ENCODE data around the gene ATRNL1. TPM values are rescaled to one million over a fixed set of nuclear protein-coding genes. Genes with fewer than 3 reads are reported as not detected.
"Not testable (repeated sequence)": the region's sequence is repeated elsewhere in the genome, so short reads cannot be mapped to it uniquely, and the experiment has no call there.

Gene ATRNL1
- total RNA-seq, 1 donor from 2014 or later: 0.93 TPM

GRCh38 chr10:115827231-115828009 is 734.3 kb downstream of the ATRNL1 start:
- TF ChIP-seq CTCF (IDR thresholded peaks at IDR 0.05): no peak
- intact Hi-C loops (cut with DNase I): no loop called here
- peak; percentile 34 for ATAC-seq
- no peak for DNase-seq
- Histone ChIP-seq H3K36me3 (no peaks in the 10 kb centered on the region), H3K4me1 (no peaks in the 10 kb centered on the region), H3K27me3 (no peaks in the 10 kb centered on the region), H3K9me3 (no peaks in the 10 kb centered on the region), H3K4me3 (no peak overlapping the region), H3K27ac (no peak overlapping the region)

- H3K36me3 ChIP-seq; H3K27ac ChIP-seq; ATAC-seq; H3K4me1 ChIP-seq; H3K4me3 ChIP-seq; intact Hi-C loops (cut with DNase I); H3K9me3 ChIP-seq; H3K27me3 ChIP-seq; DNase-seq: not testable (repeated sequence)
Measured at GRCh38 chr10:115828182-115828581, 735.0 kb downstream of the ATRNL1 start.

- ATAC-seq: no peak
- intact Hi-C loops (cut with DNase I): no loop called here
- H3K4me3 ChIP-seq: no peak overlapping the region
Measured at GRCh38 chr10:115829521-115830205, 736.5 kb downstream of the ATRNL1 start.

GRCh38 chr10:115830265-115830970 is 737.3 kb downstream of the ATRNL1 start:
- H3K4me3 ChIP-seq: no peak overlapping the region
- no peak overlapping the region for H3K27ac ChIP-seq
- TF ChIP-seq CTCF (IDR thresholded peaks at IDR 0.05): no peak
- H3K9me3 ChIP-seq: no peaks in the 10 kb centered on the region
- ATAC-seq (no peak), DNase-seq (no peak)
- no peaks in the 10 kb centered on the region for H3K27me3 ChIP-seq
- intact Hi-C loops (cut with DNase I): no loop called here
- H3K36me3 ChIP-seq: no peaks in the 10 kb centered on the region
- H3K4me1 ChIP-seq: no peaks in the 10 kb centered on the region

More at GRCh38 chr10:115829521-115830205, 736.5 kb downstream of the ATRNL1 start:
- H3K9me3 ChIP-seq: no peaks in the 10 kb centered on the region
- DNase-seq: no peak
- TF ChIP-seq CTCF (IDR thresholded peaks at IDR 0.05): peak; percentile 8
- no peak overlapping the region for H3K27ac ChIP-seq
- H3K36me3 ChIP-seq: no peaks in the 10 kb centered on the region
- no peaks in the 10 kb centered on the region for H3K27me3 ChIP-seq
- no peaks in the 10 kb centered on the region for H3K4me1 ChIP-seq

GRCh38 chr10:115831016-115831415 is 737.9 kb downstream of the ATRNL1 start:
- intact Hi-C loops (cut with DNase I): no loop called here
- no peak for ATAC-seq

More at GRCh38 chr10:115831016-115831415, 737.9 kb downstream of the ATRNL1 start:
- H3K36me3 ChIP-seq: no peaks in the 10 kb centered on the region
- no peak for TF ChIP-seq CTCF (IDR thresholded peaks at IDR 0.05)
- no peaks in the 10 kb centered on the region for H3K9me3 ChIP-seq
- no peaks in the 10 kb centered on the region for H3K27me3 ChIP-seq
- H3K4me3 ChIP-seq: no peak overlapping the region
- H3K27ac ChIP-seq: no peak overlapping the region
- H3K4me1 ChIP-seq: no peaks in the 10 kb centered on the region
- no peak for DNase-seq
